ENCODE measurements around the gene MUSTN1. TPM values are rescaled to one million over a fixed set of nuclear protein-coding genes. Genes with fewer than 3 reads are reported as not detected.

MUSTN1 gene
- total RNA-seq, 2 experiments from 2014 or later = not detected

GRCh38 chr3:52790337-52790736 is 44.5 kb downstream of the MUSTN1 start:
- H3K4me1 Mint-ChIP-seq (ENCODE audit: low read depth) = no peaks in the 10 kb centered on the region
- no peak overlapping the region for H3K4me3 Mint-ChIP-seq
- ATAC-seq (no peak), DNase-seq (no peak)
- ChIA-PET CTCF (interaction anchor here (1.3 kb wide), 1 partner anchor 8 kb away, joined by 3 read pairs; no protein-coding TSS in a partner anchor), POLR2A (no interaction called here)
- intact Hi-C loops (cut with micrococcal nuclease) = no loop called here
- H3K27ac Mint-ChIP-seq = no peak overlapping the region
- H3K36me3 Mint-ChIP-seq (ENCODE audit: low read depth) = no peaks in the 10 kb centered on the region
- no peak for TF ChIP-seq CTCF (IDR thresholded peaks at IDR 0.05)
- H3K9me3 Mint-ChIP-seq = no peaks in the 10 kb centered on the region
- H3K27me3 Mint-ChIP-seq = no peaks in the 10 kb centered on the region

DNA sequence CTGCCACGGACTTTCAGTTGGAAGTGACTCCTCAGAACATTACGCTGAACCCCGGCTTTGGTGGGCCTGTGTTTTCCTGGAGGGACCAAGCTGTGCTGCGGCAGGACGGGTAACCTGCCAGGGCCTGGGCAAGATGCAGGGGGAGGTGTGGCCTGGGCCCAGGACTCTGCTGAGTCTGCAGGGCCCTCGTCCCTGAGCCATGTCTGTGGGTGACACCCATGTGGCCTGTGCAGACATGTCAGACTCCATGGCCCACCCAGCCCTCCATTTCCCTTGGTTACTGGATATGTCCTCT is 45.1 kb downstream of the MUSTN1 start:
- Mint-ChIP-seq H3K4me3 (no peak overlapping the region), H3K27ac (no peak overlapping the region), H3K4me1 (ENCODE audit: low read depth) (no peaks in the 10 kb centered on the region), H3K36me3 (ENCODE audit: low read depth) (no peaks in the 10 kb centered on the region), H3K9me3 (no peaks in the 10 kb centered on the region), H3K27me3 (no peaks in the 10 kb centered on the region)
- ChIA-PET POLR2A (no interaction called here), CTCF (interaction anchor here (1.3 kb wide), 1 partner anchor 9 kb away, joined by 3 read pairs; no protein-coding TSS in a partner anchor)
- no peak for ATAC-seq
- no peak for DNase-seq
- intact Hi-C loops (cut with micrococcal nuclease) = no loop called here
- no peak for TF ChIP-seq CTCF (IDR thresholded peaks at IDR 0.05)

GRCh38 chr3:52788890-52789745 is 45.7 kb downstream of the MUSTN1 start:
- no peak for TF ChIP-seq CTCF (IDR thresholded peaks at IDR 0.05)
- H3K27me3 Mint-ChIP-seq = no peaks in the 10 kb centered on the region
- DNase-seq = no peak
- ChIA-PET POLR2A (no interaction called here), CTCF (interaction anchor here (1.3 kb wide), 1 partner anchor 10 kb away, joined by 3 read pairs; no protein-coding TSS in a partner anchor)
- H3K27ac Mint-ChIP-seq = no peak overlapping the region
- H3K36me3 Mint-ChIP-seq (ENCODE audit: low read depth) = no peaks in the 10 kb centered on the region
- ATAC-seq = no peak
- H3K4me3 Mint-ChIP-seq = no peak overlapping the region
- no peaks in the 10 kb centered on the region for H3K4me1 Mint-ChIP-seq (ENCODE audit: low read depth)
- intact Hi-C loops (cut with micrococcal nuclease) = no loop called here
- H3K9me3 Mint-ChIP-seq = no peaks in the 10 kb centered on the region

- ChIA-PET POLR2A (no interaction called here), CTCF (interaction anchor here (1.0 kb wide), 1 partner anchor 145 kb away, joined by 3 read pairs; no protein-coding TSS in a partner anchor)
- Mint-ChIP-seq H3K9me3 (no peaks in the 10 kb centered on the region), H3K27ac (no peak overlapping the region), H3K4me3 (no peak overlapping the region), H3K4me1 (ENCODE audit: low read depth) (no peaks in the 10 kb centered on the region), H3K36me3 (ENCODE audit: low read depth) (no peaks in the 10 kb centered on the region), H3K27me3 (no peaks in the 10 kb centered on the region)
- ATAC-seq (no peak), DNase-seq (no peak)
- TF ChIP-seq CTCF (IDR thresholded peaks at IDR 0.05) = no peak
- intact Hi-C loops (cut with micrococcal nuclease) = no loop called here
Measured at GRCh38 chr3:52787672-52788625, 46.9 kb downstream of the MUSTN1 start.
